Stimulated activated CD4-positive, alpha-beta T cell treated with anti-CD3 and anti-CD28 coated beads, Interleukin-2, amount 100 ng/mL, for 48 hours (primary cell): ENCODE results near the gene SH2D5.
"Not testable (repeated sequence)": the region's sequence is repeated elsewhere in the genome, so short reads cannot be mapped to it uniquely, and the experiment has no call there.

Experiments
- DNase-seq, 2 donors: peaks; one replicate each; pipeline ENCODE4 v3.0.0-alpha.2; 2020

Gene SH2D5

GRCh38 chr1:20727746-20728316 lies 4.7 kb downstream of the SH2D5 start:
- DNase-seq: no peak

GRCh38 chr1:20726932-20727745 lies 5.4 kb downstream of the SH2D5 start:
- no peak for DNase-seq

- no peak for DNase-seq
Measured at GRCh38 chr1:20726118-20726911, 6.2 kb downstream of the SH2D5 start.

DNA sequence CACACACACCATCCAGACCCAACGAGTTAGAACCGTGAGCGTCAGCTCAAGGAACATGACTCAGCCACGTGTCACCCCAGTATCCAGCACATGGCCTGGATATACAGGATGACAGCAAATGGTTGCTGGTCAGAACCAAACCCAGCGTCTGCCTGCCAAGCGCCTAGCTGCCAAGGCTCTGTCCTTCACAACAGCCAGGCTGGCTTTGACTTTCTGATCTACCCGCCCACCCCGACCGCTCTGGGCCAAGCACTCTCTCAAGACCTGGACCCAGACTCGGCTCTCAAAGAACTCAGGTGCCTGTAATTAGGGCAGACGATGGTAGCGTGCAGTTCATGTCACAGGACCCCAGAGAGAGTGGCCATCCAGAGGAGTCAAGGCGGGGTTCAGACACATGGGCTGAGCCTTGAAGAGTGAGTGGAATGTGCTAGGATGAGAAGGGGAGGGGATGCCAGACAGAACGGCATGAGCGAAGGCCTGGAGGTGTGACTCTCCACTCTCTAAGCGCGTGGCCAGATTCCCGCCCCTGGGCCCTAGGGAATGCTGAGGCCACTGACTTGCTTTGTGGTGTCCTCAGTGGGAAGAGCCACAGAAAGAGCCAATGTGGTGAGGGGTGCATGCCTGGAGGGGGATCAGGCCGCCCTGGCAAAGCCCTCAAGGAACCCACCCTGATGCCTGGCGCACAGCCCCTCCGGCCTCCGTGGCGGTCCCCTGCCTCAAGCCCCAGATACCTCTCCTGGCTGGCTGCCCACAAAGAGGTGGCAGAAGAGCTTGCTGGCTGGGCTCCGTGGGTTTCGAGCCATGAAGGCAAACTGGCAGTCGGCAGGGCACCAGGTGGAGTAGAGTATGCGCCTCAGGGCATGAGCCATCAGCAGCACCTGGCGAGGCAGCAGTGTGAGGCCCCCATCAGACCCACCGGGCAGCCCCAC lies 7.0 kb downstream of the SH2D5 start:
- no peak for DNase-seq

DNA sequence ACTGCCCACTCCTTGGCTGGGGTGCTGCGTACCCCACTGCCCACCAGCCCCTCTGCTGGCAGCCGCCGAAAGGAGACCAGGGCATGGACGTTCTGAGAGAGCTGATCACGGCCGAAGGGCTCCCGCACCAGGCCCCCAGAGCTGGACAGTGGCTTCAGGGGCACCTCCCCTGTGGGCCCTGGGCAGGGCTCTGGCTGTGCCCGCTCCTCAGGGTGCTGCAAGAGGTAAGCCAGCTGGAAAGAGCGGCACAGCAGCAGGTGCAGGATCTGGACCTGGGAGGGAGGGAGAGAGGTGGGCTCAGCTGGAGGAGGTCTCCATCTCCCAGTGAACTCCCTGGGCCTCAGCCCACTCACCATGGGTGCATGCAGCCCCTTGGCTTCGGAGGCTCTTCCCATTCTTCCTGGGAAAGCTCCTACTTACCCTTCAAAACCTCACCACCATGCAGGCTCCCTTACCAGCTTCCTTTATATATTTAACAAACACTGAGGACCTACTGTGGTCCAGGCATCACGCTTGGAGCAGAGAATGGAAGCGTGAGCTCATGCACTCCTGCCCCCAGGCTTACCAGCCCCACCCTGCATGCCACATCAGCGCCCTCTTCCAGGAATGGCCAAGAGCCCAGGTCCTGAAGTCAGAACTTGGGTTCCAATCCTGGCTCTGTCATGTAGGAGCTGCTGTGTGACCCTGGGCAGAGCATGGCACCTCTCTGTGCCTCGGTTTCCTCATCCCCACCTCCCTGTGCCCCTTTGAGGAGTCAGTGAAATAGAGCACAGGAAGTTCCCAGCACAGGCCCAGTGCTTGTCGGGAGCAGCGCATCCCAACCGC lies 7.9 kb downstream of the SH2D5 start:
- DNase-seq: no peak

- DNase-seq: no peak
Measured at GRCh38 chr1:20723537-20724363, 8.8 kb downstream of the SH2D5 start.

DNA sequence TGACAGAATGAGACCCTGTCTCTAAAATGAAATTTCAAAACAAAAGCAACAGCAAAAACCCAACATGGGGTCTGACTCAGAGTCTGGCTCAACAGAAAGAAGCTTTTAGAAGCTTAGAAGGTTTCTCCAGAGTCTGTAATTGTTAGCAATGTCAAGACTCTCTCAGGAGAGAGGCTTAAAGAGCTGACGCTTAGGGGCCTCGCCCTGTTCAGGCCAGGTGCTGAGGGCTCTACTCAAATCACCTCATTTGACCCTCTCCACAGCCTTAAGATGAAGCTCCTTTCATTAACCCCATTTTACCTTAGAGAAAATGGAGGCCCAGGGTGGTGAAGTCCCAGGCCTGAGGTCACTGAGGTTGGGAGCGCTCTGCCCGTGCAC lies 9.4 kb downstream of the SH2D5 start:
- no peak for DNase-seq

DNA sequence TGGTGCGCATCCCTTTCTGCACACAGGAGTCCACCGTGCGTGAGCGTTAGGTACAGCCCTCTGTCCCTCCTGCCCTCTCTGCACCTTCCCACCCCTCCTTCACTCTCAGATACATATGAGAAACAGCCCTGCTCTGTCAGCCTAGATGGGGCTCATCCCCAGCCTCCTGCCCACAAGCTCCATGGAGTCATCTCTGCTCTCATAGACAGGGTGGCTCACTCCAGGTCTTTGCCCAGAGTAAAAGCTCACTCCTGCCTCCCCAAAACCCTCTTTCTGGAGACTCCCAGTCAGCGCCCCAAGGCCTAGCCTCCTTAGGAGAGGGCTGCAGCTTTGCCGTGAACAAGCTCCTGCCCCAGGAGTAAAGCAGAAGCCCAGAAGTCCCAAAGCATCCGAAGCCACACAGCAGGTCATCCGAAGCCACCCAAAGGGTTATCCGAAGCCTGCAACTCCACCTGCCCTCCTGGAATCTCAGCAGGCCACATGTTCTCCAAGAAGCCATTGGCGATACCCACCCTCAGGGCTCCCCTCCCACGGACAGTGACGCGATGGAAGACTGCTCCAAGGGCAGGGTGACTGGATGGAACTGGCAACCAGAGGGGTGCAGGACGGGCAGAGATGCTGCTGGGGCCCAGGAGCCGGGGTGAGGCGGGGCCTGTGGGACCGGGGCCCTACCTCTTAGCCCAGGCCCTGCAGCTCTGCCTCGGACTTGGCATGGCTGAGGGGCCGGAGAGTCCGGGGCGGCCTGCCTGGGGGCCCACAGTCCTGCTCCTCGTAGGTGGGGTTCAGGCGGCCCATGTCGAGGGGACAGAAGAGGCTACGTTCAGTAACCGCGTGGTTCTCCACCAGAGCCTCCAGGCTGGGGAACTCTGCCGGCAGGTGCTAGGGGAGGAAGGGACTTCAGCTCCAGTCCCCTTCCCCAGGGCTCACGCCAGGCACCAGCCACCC lies 11.1 kb downstream of the SH2D5 start:
- no peak for DNase-seq

DNA sequence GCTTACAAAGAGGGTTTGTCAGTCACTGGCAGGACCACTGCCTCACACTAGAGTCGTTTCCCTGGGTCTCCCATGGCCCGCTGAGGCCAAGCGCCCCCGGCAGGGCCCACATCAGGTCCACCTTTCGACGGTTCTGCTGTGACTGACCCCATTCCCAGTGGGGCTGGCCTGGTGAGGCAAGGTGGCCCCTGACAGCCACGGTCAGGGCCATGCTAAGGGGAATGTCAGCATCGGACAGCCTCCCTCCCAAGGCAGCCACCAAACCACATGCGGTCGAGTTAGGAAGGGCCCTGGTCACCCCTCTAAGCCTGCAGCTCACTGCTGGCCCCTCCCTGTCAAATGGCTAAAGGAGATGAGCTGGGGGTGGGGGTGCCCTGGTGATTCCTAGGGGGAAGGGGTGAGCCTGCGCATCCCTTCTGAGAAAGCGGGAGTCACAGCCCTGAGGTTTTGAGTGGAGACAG lies 11.8 kb downstream of the SH2D5 start:
- DNase-seq: no peak

- no peak for DNase-seq
Measured at GRCh38 chr1:20719871-20720620, 12.5 kb downstream of the SH2D5 start.

DNA sequence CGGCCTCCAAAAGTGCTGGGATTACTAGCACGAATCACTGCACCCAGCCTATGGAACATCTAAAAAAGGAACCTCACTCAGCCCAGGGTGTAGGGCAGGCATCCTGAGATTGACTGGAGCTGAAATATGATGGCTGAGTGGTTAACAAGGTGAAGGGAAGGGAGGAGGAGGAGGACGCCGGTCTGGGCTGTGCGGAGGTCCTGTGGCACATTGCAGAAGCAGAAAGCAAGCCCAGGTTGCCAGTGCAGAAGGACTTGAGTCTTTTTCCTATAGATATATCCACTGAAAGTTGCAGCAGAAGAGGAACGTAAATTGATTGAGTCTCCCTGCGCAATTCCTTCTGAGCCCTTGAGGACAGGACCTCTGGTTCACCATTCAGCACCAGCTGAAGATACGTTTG lies 13.2 kb downstream of the SH2D5 start:
- DNase-seq: no peak

- not testable (repeated sequence) for DNase-seq
Measured at GRCh38 chr1:20718343-20718882, 14.1 kb downstream of the SH2D5 start.

DNA sequence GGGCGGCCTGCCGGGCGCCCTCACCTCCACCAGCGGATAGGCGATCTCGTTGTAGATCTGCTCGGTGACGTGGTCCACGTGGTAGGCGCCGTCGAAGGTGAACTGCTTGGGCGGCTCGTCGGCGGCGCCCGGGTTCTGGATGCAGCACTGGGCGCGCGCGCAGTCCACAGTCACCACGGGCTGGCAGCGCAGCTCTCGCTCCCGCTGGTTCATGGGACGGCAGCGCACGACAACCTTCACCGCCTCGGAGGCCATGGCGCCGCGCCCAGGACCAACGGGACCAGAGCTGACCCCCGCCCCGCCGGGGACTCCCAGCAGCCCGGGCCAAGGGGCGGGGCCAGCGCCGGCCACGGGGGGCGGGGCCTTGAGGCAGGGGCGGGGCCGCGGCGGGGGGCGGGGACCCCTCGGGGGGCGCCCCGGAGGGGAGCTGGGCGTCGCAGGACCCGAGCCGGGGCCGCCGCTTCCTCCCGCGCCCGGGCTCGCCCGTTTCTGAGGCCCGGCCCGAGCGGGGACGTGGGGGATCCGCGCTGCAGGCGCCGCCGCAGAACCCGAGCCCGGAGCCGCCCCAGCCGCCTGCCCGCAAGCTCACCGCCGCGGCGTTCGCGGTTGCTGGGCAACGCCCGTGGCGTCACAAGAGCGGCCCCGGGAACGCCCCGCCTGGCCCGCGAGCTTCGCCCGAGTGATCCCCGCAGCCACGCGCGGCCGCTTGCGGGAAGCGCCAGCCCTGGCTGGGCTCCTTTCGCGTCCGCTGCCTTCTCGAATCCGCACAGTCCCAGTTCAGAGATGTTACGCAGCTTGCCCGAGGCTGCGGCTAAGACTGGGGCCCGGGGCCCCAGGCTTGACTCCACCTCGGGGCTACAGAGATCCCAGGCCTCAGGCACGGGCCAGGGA lies 14.8 kb downstream of the SH2D5 start, which contains the start of gene KIF17:
Gene KIF17 (minus strand): TSS at position 556 of the 891 bp plus-strand sequence. CDS start 301 bp downstream, at position 255.
- DNase-seq: peak; percentile 41 to 56

- no peak for DNase-seq
Measured at GRCh38 chr1:20716232-20716631, 16.3 kb downstream of the SH2D5 start.

DNA sequence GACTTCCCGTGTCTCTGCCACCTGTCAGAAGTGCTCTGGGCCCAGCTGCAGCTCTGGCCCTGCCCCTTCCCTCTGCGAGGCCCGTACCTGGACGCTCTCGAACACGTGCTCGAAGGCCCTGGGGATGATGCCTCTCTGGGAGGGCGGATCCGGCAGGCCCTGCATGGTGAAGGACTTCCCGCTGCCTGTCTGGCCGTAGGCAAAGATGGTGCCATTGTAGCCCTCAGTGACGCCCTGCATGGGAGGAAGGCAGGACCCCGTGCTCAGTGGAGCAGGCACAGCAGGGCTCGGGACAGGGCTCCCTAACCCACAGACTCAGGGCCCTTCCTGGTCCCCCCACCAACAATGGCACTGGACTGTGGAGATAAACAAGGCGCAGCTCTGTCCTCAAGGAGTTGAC lies 17.1 kb downstream of the SH2D5 start:
- DNase-seq: no peak

GRCh38 chr1:20713440-20713839 lies 19.1 kb downstream of the SH2D5 start:
- DNase-seq: no peak

- DNase-seq: no peak
Measured at GRCh38 chr1:20712215-20712577, 20.3 kb downstream of the SH2D5 start.
